Keratinocyte (primary cell): Measurements from ENCODE around the gene ASTN2. TPM values are rescaled to one million over a fixed set of nuclear protein-coding genes. Genes with fewer than 3 reads are reported as not detected.
"Not testable (repeated sequence)": the region's sequence is repeated elsewhere in the genome, so short reads cannot be mapped to it uniquely, and the experiment has no call there.

Experiments
- DNase-seq: peaks from one replicate; pipeline ENCODE4 v3.0.0-alpha.2; 2011; ENCODE audit warnings: low read depth, missing footprints, low spot score
- FAIRE-seq: peaks from 2 replicates; lab custom pipeline; 2011; peaks lifted over from hg19 to GRCh38; lab: Jason Lieb, UNC
- H2AFZ ChIP-seq: 2 replicates; pipeline ENCODE4 v1.6.0; 2012; ENCODE audit warnings: low read length, control low read depth, inconsistent platforms; ENCODE audit not compliant: control insufficient read depth
- H3K27ac ChIP-seq: 2 replicates; pipeline ENCODE4 v1.5.1; 2011; ENCODE audit warnings: low read length; ENCODE audit not compliant: control insufficient read depth, insufficient read depth
- H3K27me3 ChIP-seq: 3 replicates; pipeline ENCODE4 v1.6.0; 2011; ENCODE audit warnings: low read length; ENCODE audit not compliant: control insufficient read depth, insufficient read depth; ENCODE audit errors: extremely low read depth
- H3K36me3 ChIP-seq, 2 experiments: 2 replicates in 1 of 2; 3 replicates in 1 of 2; pipeline ENCODE4 v1.5.1; 2011; ENCODE audit warnings: low read length in 2 of 2, mild to moderate bottlenecking in 1 of 2; ENCODE audit not compliant: control insufficient read depth in 2 of 2, insufficient read depth in 2 of 2; ENCODE audit errors: extremely low read depth in 1 of 2
- H3K4me1 ChIP-seq: 3 replicates; pipeline ENCODE4 v1.5.1; 2011; ENCODE audit warnings: low read length; ENCODE audit not compliant: control insufficient read depth, insufficient read depth; ENCODE audit errors: extremely low read depth
- H3K4me2 ChIP-seq: 3 replicates; pipeline ENCODE4 v1.6.0; 2011; ENCODE audit warnings: low read depth, low read length; ENCODE audit not compliant: control insufficient read depth, insufficient read depth; ENCODE audit errors: extremely low read depth
- H3K4me3 ChIP-seq, 3 experiments: fragments of 200-600 bp in 1 of 3; sonication (generic) in 1 of 3; 2 replicates in 2 of 3; 3 replicates in 1 of 3; pipeline ENCODE4 v1.5.1; 2011 to 2016; ENCODE audit warnings: low read length in 3 of 3, mild to moderate bottlenecking in 3 of 3, control low read depth in 2 of 3, inconsistent platforms in 1 of 3, low read depth in 1 of 3, mixed read lengths in 1 of 3, mixed run types in 1 of 3, moderate library complexity in 1 of 3; ENCODE audit not compliant: control insufficient read depth in 2 of 3, insufficient read depth in 2 of 3; ENCODE audit errors: extremely low read depth in 1 of 3
- H3K79me2 ChIP-seq: 2 replicates; pipeline ENCODE4 v1.6.0; 2012; ENCODE audit warnings: low read length; ENCODE audit not compliant: control insufficient read depth, insufficient read depth
- H3K9ac ChIP-seq: 3 replicates; pipeline ENCODE4 v1.6.0; 2011; ENCODE audit warnings: low read length; ENCODE audit not compliant: control insufficient read depth, insufficient read depth; ENCODE audit errors: extremely low read depth
- H3K9me1 ChIP-seq: 3 replicates; pipeline ENCODE4 v1.6.0; 2011; ENCODE audit warnings: low read length; ENCODE audit not compliant: control insufficient read depth, insufficient read depth; ENCODE audit errors: extremely low read depth
- H3K9me3 ChIP-seq: 2 replicates; pipeline ENCODE4 v1.5.1; 2012; ENCODE audit warnings: low read depth, low read length; ENCODE audit not compliant: control insufficient read depth
- H4K20me1 ChIP-seq: 3 replicates; pipeline ENCODE4 v1.6.0; 2011; ENCODE audit warnings: low read length; ENCODE audit not compliant: control insufficient read depth, insufficient read depth; ENCODE audit errors: extremely low read depth
- EZH2 ChIP-seq: IDR thresholded peaks from one replicate; pipeline ENCODE4 v1.6.1; 2012; ENCODE audit warnings: inconsistent platforms, mild to moderate bottlenecking, low read length, moderate library complexity
- dilution Hi-C: fragments of 300-500 bp; cut with MboI; formaldehyde crosslinking; loops from one replicate; pipeline ENCODE4 v1.7.0; 2020; ENCODE audit warnings: low sequenced_read_pairs; ENCODE audit not compliant: extremely low pct_ligation_motif_present
- polyA plus RNA-seq, 5 experiments: library from polyadenylated mRNA; depleted of rRNA in 3 of 5; stranded (reverse) in 3 of 5; stranded (forward) in 1 of 5; unstranded in 1 of 5; fragments of >200 nt; gene quantifications; 1 replicate in 1 of 5; 2 replicates in 3 of 5; 3 replicates in 1 of 5; pipeline versions ENCODE4 v1.2.1 to v1.2.3, GENCODE V29; 2011 to 2012; ENCODE audit warnings: missing spikeins in 2 of 5, low read depth in 1 of 5, low replicate concordance in 1 of 5
- TF ChIP-seq, protein P1 (sequence below), 3 experiments: IDR thresholded peaks in 1 of 3; conservative IDR thresholded peaks in 1 of 3; optimal IDR thresholded peaks in 1 of 3; 2 replicates in 2 of 3; 3 replicates in 1 of 3; pipeline versions ENCODE3 to v1.5.1; 2011; ENCODE audit warnings: low read length in 3 of 3, mild to moderate bottlenecking in 3 of 3, moderate library complexity in 2 of 3, control low read depth in 1 of 3, inconsistent platforms in 1 of 3; ENCODE audit not compliant: insufficient read depth in 2 of 3; ENCODE audit errors: extremely low read depth in 1 of 3

The ASTN2 gene
- polyA plus RNA-seq, 1 donor (not counting 4 experiments of a cell fraction or from before 2014, with no cell fraction given), result 0.31 TPM

DNA sequence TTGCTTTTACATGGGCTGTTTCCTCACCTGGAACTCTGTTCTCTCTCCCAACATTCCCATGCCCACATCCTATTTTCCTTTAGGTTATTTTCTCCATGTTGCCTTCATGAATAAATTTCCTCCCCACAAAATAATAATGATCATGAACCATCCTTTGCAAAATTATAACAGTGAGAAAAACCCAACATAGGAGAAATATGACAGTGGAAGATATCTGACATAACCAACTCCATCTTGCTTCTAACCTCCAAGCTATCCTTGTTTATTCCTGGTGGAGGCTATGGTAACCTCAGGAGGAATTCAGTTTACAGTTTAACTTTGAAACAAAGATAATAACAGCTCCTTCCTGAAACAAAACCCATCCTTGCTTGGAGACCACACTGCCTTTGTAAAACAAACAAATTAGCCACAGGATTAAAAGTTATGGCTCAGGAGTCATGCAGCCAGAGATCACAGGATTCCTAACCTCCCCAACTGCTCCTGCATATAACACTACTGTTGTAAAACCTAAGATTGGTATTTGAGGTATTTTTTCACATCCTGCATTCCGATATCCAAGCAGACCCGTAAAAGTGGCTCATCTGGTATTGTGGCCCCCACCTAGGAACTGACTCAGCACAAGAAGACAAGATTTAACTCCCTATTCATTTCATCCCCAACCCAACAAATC is 515.4 kb downstream of the ASTN2 start:
- no peak overlapping the region for H2AFZ ChIP-seq
- dilution Hi-C loops, result no loop called here
- no peak overlapping the region for H3K4me3 ChIP-seq
- H3K4me1 ChIP-seq, result no peaks in the 10 kb centered on the region
- no peaks in the 10 kb centered on the region for H4K20me1 ChIP-seq
- no peak overlapping the region for H3K4me2 ChIP-seq
- TF ChIP-seq, protein P1, sequence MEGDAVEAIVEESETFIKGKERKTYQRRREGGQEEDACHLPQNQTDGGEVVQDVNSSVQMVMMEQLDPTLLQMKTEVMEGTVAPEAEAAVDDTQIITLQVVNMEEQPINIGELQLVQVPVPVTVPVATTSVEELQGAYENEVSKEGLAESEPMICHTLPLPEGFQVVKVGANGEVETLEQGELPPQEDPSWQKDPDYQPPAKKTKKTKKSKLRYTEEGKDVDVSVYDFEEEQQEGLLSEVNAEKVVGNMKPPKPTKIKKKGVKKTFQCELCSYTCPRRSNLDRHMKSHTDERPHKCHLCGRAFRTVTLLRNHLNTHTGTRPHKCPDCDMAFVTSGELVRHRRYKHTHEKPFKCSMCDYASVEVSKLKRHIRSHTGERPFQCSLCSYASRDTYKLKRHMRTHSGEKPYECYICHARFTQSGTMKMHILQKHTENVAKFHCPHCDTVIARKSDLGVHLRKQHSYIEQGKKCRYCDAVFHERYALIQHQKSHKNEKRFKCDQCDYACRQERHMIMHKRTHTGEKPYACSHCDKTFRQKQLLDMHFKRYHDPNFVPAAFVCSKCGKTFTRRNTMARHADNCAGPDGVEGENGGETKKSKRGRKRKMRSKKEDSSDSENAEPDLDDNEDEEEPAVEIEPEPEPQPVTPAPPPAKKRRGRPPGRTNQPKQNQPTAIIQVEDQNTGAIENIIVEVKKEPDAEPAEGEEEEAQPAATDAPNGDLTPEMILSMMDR (optimal IDR thresholded peaks at IDR 0.05 in 1 of 3, IDR thresholded peaks at IDR 0.05 in 1 of 3, conservative IDR thresholded peaks at IDR 0.05 in 1 of 3; ENCODE audit: extremely low read depth in 1 of 3, insufficient read depth in 2 of 3, low read length in 3 of 3), result no peak
- TF ChIP-seq EZH2, result no peak
- H3K9ac ChIP-seq, result no peak overlapping the region
- H3K9me1 ChIP-seq, result no peaks in the 10 kb centered on the region
- no peaks in the 10 kb centered on the region for H3K79me2 ChIP-seq
- H3K27ac ChIP-seq, result no peak overlapping the region
- H3K9me3 ChIP-seq, result no peaks in the 10 kb centered on the region
- FAIRE-seq (no peak), DNase-seq (no peak)
- H3K36me3 ChIP-seq, result no peaks in the 10 kb centered on the region
- no peaks in the 10 kb centered on the region for H3K27me3 ChIP-seq

DNA sequence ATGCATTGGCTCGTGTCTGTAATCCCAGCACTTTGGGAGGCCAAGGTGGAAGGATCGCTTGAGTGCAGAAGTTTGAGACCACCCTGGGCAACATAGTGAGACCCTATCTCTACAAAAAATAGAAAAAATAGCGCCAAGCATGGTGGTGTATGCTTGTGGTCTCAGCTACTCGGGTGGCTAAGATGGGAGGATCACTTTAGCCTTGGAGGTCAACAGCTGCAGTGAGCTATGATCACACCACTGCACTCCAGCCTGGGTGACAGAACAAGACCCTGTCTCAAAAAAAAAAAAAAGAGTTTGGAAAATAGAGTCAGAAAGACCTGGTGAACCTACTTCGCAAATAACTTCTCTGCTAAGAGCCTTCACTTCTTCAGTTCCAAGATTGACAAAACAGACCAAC is 516.7 kb downstream of the ASTN2 start:
- H3K9ac ChIP-seq, H3K4me1 ChIP-seq, H3K9me3 ChIP-seq, FAIRE-seq, H3K36me3 ChIP-seq, H3K4me2 ChIP-seq, H4K20me1 ChIP-seq, H3K27ac ChIP-seq, H3K9me1 ChIP-seq, H3K79me2 ChIP-seq, H3K27me3 ChIP-seq, DNase-seq, dilution Hi-C loops, H3K4me3 ChIP-seq, H2AFZ ChIP-seq: not testable (repeated sequence)

DNA sequence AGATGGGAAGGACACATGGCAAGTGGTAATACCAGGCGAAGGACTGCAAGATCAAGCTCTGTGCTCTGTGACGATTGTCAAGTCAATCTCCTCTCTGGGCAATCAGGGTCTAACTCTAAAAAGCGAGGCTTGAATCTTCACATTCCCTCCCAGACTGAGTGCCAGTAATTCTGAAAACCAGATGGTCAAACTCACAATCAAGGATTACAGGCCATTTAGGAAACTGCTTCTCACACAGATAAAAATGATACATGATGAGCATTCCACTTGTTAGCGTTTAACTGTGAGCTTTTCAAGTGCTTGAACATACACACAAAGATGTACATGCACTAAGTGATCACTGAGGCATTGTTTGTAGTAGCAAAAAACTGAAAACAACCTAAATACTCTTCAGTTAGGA is 517.7 kb downstream of the ASTN2 start:
- Histone ChIP-seq H3K4me2 (no peak overlapping the region), H3K4me1 (no peaks in the 10 kb centered on the region), H3K9me1 (no peaks in the 10 kb centered on the region), H3K79me2 (no peaks in the 10 kb centered on the region), H3K9ac (no peak overlapping the region), H3K36me3 (no peaks in the 10 kb centered on the region), H3K9me3 (no peaks in the 10 kb centered on the region), H3K27ac (no peak overlapping the region), H3K27me3 (no peaks in the 10 kb centered on the region), H4K20me1 (no peaks in the 10 kb centered on the region), H3K4me3 (no peak overlapping the region), H2AFZ (no peak overlapping the region)
- FAIRE-seq (no peak), DNase-seq (no peak)
- dilution Hi-C loops, result no loop called here
- TF ChIP-seq, protein P1 (optimal IDR thresholded peaks at IDR 0.05 in 1 of 3, IDR thresholded peaks at IDR 0.05 in 1 of 3, conservative IDR thresholded peaks at IDR 0.05 in 1 of 3; ENCODE audit: extremely low read depth in 1 of 3, insufficient read depth in 2 of 3, low read length in 3 of 3), result no peak
- TF ChIP-seq EZH2, result no peak
